Hepatocyte (in vitro differentiated cells): ENCODE data around the gene C8B.

Source experiments
- EZH2 ChIP-seq: fragments of 200-600 bp; sonication (generic); IDR thresholded peaks from 2 replicates; pipeline ENCODE4 v1.6.1; 2016; ENCODE audit warnings: antibody characterized with exemption, mild to moderate bottlenecking, borderline replicate concordance
- TF ChIP-seq, protein P1 (sequence below): fragments of 200-600 bp; sonication (generic); IDR thresholded peaks from 2 replicates; pipeline ENCODE4 v1.5.1; 2016; ENCODE audit warnings: antibody characterized with exemption, mild to moderate bottlenecking; ENCODE audit not compliant: poor library complexity

DNA sequence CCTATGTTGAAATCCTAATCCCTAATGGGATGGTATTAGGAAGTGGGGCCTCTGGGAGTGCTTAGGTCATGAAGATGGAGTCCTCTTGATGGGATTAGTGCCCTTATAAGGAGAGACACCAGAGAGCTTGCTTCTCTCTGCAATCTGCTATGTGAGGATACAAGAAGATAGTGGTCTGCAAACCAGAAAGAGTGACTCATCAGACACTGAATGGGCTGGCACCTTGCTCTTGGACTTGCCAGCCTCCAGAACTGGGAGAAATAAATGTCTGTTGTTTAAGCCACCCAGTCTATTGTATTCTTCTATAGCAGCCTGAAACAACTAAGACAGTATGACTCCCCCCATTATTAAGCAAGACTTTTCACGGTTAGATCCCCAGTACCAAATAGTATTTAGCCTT, 43.3 kb downstream of the C8B start:
- no peak for TF ChIP-seq EZH2
- TF ChIP-seq, protein P1, sequence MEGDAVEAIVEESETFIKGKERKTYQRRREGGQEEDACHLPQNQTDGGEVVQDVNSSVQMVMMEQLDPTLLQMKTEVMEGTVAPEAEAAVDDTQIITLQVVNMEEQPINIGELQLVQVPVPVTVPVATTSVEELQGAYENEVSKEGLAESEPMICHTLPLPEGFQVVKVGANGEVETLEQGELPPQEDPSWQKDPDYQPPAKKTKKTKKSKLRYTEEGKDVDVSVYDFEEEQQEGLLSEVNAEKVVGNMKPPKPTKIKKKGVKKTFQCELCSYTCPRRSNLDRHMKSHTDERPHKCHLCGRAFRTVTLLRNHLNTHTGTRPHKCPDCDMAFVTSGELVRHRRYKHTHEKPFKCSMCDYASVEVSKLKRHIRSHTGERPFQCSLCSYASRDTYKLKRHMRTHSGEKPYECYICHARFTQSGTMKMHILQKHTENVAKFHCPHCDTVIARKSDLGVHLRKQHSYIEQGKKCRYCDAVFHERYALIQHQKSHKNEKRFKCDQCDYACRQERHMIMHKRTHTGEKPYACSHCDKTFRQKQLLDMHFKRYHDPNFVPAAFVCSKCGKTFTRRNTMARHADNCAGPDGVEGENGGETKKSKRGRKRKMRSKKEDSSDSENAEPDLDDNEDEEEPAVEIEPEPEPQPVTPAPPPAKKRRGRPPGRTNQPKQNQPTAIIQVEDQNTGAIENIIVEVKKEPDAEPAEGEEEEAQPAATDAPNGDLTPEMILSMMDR = no peak
